K562 (cell line): ENCODE results near the gene TNIK. TPM values are rescaled to one million over a fixed set of nuclear protein-coding genes. Genes with fewer than 3 reads are reported as not detected.

Source experiments
- ATAC-seq: fragments of 200-7000 bp; cut with Tn5 transposase; 3 replicates; pipeline ENCODE4 v1.9.1; 2020; ENCODE audit warnings: moderate library complexity
- BruUV-seq: library from RNA; stranded (reverse); fragments of 400-500 nt; replicated peaks from 2 replicates; lab custom pipeline; 2021; lab: Mats Ljungman, UMichigan
- CTCF ChIA-PET: fragments of 300-600 bp; formaldehyde crosslinking; extraction: SDS; loops from one replicate; lab custom pipeline; 2021; ENCODE audit warnings: low intra/inter-chr PET ratio; lab: Yijun Ruan, JAX
- POLR2A ChIA-PET: fragments of 300-600, 350-650 bp; sonication (Branson Sonifier 250); formaldehyde crosslinking; extraction: SDS; loops from one replicate; lab custom pipeline; 2021; ENCODE audit warnings: antibody characterized with exemption, inconsistent platforms; lab: Yijun Ruan, JAX
- DNase-seq, 4 experiments: peaks; one replicate each; pipeline versions ENCODE4 v3.0.0 to v3.0.0-alpha.2; 2011 to 2018; ENCODE audit warnings: low spot score in 3 of 4, mixed read lengths in 3 of 4; ENCODE audit errors: extremely low read depth in 1 of 4
- FAIRE-seq: peaks from 2 replicates; lab custom pipeline; 2011; peaks lifted over from hg19 to GRCh38; lab: Jason Lieb, UNC
- H2AFZ ChIP-seq: 2 replicates; pipeline ENCODE4 v1.6.0; 2011; ENCODE audit warnings: low read depth, low read length, control low read depth, inconsistent platforms
- H3K27ac ChIP-seq: fragments of 200-600 bp; 3 replicates; pipeline ENCODE4 v1.8.0; 2011; ENCODE audit warnings: low read depth, mild to moderate bottlenecking, control low read depth, inconsistent platforms, low read length, moderate library complexity, mixed read lengths; ENCODE audit errors: extremely low read depth
- H3K27me3 ChIP-seq, 2 experiments: fragments of 300-600 bp in 1 of 2; 2 replicates in 1 of 2; 3 replicates in 1 of 2; pipeline versions ENCODE4 v1.6.0 to v1.8.0; 2011; ENCODE audit warnings: inconsistent platforms in 2 of 2, low read length in 2 of 2, mild to moderate bottlenecking in 1 of 2, mixed read lengths in 1 of 2, moderate library complexity in 1 of 2; ENCODE audit not compliant: control insufficient read depth in 2 of 2, insufficient read depth in 2 of 2
- H3K36me3 ChIP-seq: fragments of 300-600 bp; 3 replicates; pipeline ENCODE4 v1.8.0; 2011; ENCODE audit warnings: mild to moderate bottlenecking, low read length, inconsistent platforms; ENCODE audit not compliant: control insufficient read depth, insufficient read depth
- H3K4me1 ChIP-seq, 2 experiments: fragments of 200-600 bp in 1 of 2; replicated peaks in 1 of 2; 2 replicates in 1 of 2; 3 replicates in 1 of 2; pipeline versions ENCODE4 v1.5.1 to v1.8.0; 2011; ENCODE audit warnings: inconsistent platforms in 2 of 2, low read length in 2 of 2, mild to moderate bottlenecking in 1 of 2, mixed read lengths in 1 of 2, moderate library complexity in 1 of 2; ENCODE audit not compliant: control insufficient read depth in 2 of 2, insufficient read depth in 2 of 2
- H3K4me2 ChIP-seq: 2 replicates; pipeline ENCODE4 v1.6.1; 2011; ENCODE audit warnings: low read length, control low read depth, inconsistent platforms, mixed read lengths; ENCODE audit not compliant: insufficient read depth
- H3K4me3 ChIP-seq: fragments of 200-600 bp; sonication (generic), shearing (Covaris generic); 2 replicates; pipeline ENCODE4 v1.5.1; 2016; ENCODE audit warnings: control low read depth, inconsistent platforms
- H3K79me2 ChIP-seq: fragments of 200-600 bp; 3 replicates; pipeline ENCODE4 v1.8.0; 2011; ENCODE audit warnings: low read length, inconsistent platforms; ENCODE audit not compliant: control insufficient read depth, insufficient read depth
- H3K9ac ChIP-seq, 2 experiments: 2 replicates each; pipeline versions ENCODE4 v1.6.0 to v1.6.1; 2011; ENCODE audit warnings: low read depth in 2 of 2, low read length in 2 of 2, control low read depth in 1 of 2, inconsistent platforms in 1 of 2, mild to moderate bottlenecking in 1 of 2, mixed read lengths in 1 of 2; ENCODE audit not compliant: insufficient read depth in 1 of 2
- H3K9me1 ChIP-seq: one replicate; pipeline ENCODE4 v1.6.0; 2011; ENCODE audit warnings: inconsistent platforms, mild to moderate bottlenecking, low read length, moderate library complexity; ENCODE audit not compliant: control insufficient read depth, insufficient read depth
- H3K9me3 ChIP-seq: replicated peaks from 2 replicates; pipeline ENCODE4 v1.5.1; 2011; ENCODE audit warnings: low read depth, low read length, inconsistent platforms; ENCODE audit not compliant: control insufficient read depth, insufficient read depth
- H4K20me1 ChIP-seq: replicated peaks from 2 replicates; pipeline ENCODE4 v1.6.1; 2011; ENCODE audit warnings: low read length, inconsistent platforms, mixed read lengths; ENCODE audit not compliant: control insufficient read depth, insufficient read depth
- FOSL1 ChIP-seq: fragments of 200-800 bp; sonication (Bioruptor generic); conservative IDR thresholded peaks from 2 replicates; pipeline ENCODE4 v1.6.1; 2016; ENCODE audit warnings: missing genetic modification characterization, missing compliant biosample characterization
- FOXJ3 ChIP-seq: sonication (generic); formaldehyde crosslinking; IDR thresholded peaks from 2 replicates; pipeline ENCODE4 v1.4.0; 2020; ENCODE audit warnings: mild to moderate bottlenecking, missing genetic modification reagents
- HDAC3 ChIP-seq: fragments of 450-650 bp; IDR thresholded peaks from 2 replicates; pipeline ENCODE4 v1.6.1; 2018; ENCODE audit warnings: borderline replicate concordance, mild to moderate bottlenecking, moderate library complexity; ENCODE audit not compliant: partially characterized antibody
- HDAC8 ChIP-seq: fragments of 450-650 bp; IDR thresholded peaks from 2 replicates; pipeline ENCODE4 v1.6.1; 2016; ENCODE audit warnings: mild to moderate bottlenecking, missing genetic modification characterization, moderate library complexity, missing compliant biosample characterization
- HMGN3 ChIP-seq: IDR thresholded peaks from 2 replicates; pipeline ENCODE4 v1.6.1; 2011; ENCODE audit warnings: borderline replicate concordance, low read depth, mild to moderate bottlenecking, mixed read lengths, low read length; ENCODE audit not compliant: insufficient read length; ENCODE audit errors: extremely low read depth
- JUNB ChIP-seq: fragments of 450-650 bp; formaldehyde crosslinking; conservative IDR thresholded peaks from 2 replicates; pipeline ENCODE4 v1.4.0; 2020; ENCODE audit warnings: mild to moderate bottlenecking
- MCM7 ChIP-seq, 2 experiments: fragments of 450-650 bp; IDR thresholded peaks; 2 replicates each; pipeline ENCODE4 v1.6.1; 2016 to 2018
- NFE2 ChIP-seq: IDR thresholded peaks from 2 replicates; pipeline ENCODE4 v1.6.1; 2014; ENCODE audit warnings: antibody characterized with exemption, low read depth
- NR2C1 ChIP-seq, 2 experiments: fragments of 450-650 bp; IDR thresholded peaks; 2 replicates each; pipeline ENCODE4 v1.6.1; 2017; ENCODE audit warnings: mild to moderate bottlenecking in 2 of 2, antibody characterized with exemption in 1 of 2, inconsistent platforms in 1 of 2, missing compliant biosample characterization in 1 of 2, missing genetic modification characterization in 1 of 2
- PTTG1 ChIP-seq: fragments of 450-650 bp; IDR thresholded peaks from 2 replicates; pipeline ENCODE4 v1.6.1; 2016; ENCODE audit warnings: low read depth, mild to moderate bottlenecking, missing genetic modification characterization, missing compliant biosample characterization
- RBM17 ChIP-seq: fragments of 200-400 bp; formaldehyde crosslinking; IDR thresholded peaks from 2 replicates; pipeline ENCODE4 v1.6.1; 2017; ENCODE audit warnings: low read depth, mild to moderate bottlenecking, low read length, borderline replicate concordance
- TSC22D4 ChIP-seq: fragments of 450-650 bp; IDR thresholded peaks from 2 replicates; pipeline ENCODE4 v1.6.1; 2016; ENCODE audit warnings: missing genetic modification characterization, missing biosample characterization, control low read depth
- ZNF165 ChIP-seq: fragments of 250-450 bp; sonication (Bioruptor Pico); IDR thresholded peaks from 2 replicates; pipeline ENCODE4 v1.4.0; 2020; ENCODE audit warnings: borderline replicate concordance
- ZNF3 ChIP-seq: fragments of 250-450 bp; sonication (Bioruptor Pico); IDR thresholded peaks from 2 replicates; pipeline ENCODE4 v1.5.0; 2021; ENCODE audit warnings: mild to moderate bottlenecking, moderate library complexity
- ZSCAN29 ChIP-seq: fragments of 450-650 bp; IDR thresholded peaks from 2 replicates; pipeline ENCODE4 v1.6.1; 2017
- WGBS: fragments of 100-300 bp; shearing (Covaris generic); methylation state at CpG from one replicate; pipeline ENCODE4 v1.1.6; 2016; ENCODE audit warnings: low coverage, mixed read lengths; ENCODE audit not compliant: insufficient coverage; ENCODE audit errors: missing lambda C conversion rate; 5-methylcytosine and 5-hydroxymethylcytosine counted together
- in situ Hi-C: fragments of 300-500 bp; cut with MboI; formaldehyde crosslinking; loops from 4 replicates; pipeline ENCODE4 v1.15.0; 2018; ENCODE audit warnings: inconsistent platforms, mixed read lengths
- intact Hi-C: fragments of 100-400 bp; cut with micrococcal nuclease; formaldehyde crosslinking; loops from 2 replicates; pipeline ENCODE4 v1.14.2; 2022
- polyA plus RNA-seq, 8 experiments: library from polyadenylated mRNA; depleted of rRNA in 4 of 8; stranded (reverse) in 5 of 8; unstranded in 3 of 8; fragments of >200 nt; fragmentation: Nextera tagmentation in 2 of 8; fragmentation: Illumina TruSeq in 1 of 8; extraction: Ambion mirVana in 2 of 8; extraction: Trizol in 1 of 8; gene quantifications; 2 replicates each; pipeline versions ENCODE4 v1.2.1 to v1.2.3, GENCODE V29; 2011 to 2014; ENCODE audit warnings: inconsistent platforms in 1 of 8, missing spikeins in 1 of 8
- total RNA-seq, 7 experiments: library from RNA; depleted of rRNA in 6 of 7; stranded (reverse); fragments of >200 nt in 6 of 7; fragmentation: Illumina TruSeq in 2 of 7; extraction: Trizol in 2 of 7; gene quantifications; 2 replicates each; pipeline versions ENCODE4 v1.2.1 to v1.2.3, GENCODE V29; 2011 to 2021; ENCODE audit warnings: low replicate concordance in 1 of 7
- TF ChIP-seq, protein P1 (sequence below): fragments of 450-650 bp; IDR thresholded peaks from 2 replicates; pipeline ENCODE4 v1.6.1; 2016
- TF ChIP-seq, protein P2 (sequence below): fragments of 250-450 bp; sonication (Bioruptor Pico); IDR thresholded peaks from 2 replicates; pipeline ENCODE4 v1.5.1; 2021; ENCODE audit warnings: mild to moderate bottlenecking
- TF ChIP-seq, protein P3 (sequence below): fragments of 450-650 bp; formaldehyde crosslinking; conservative IDR thresholded peaks from 2 replicates; pipeline ENCODE4 v1.4.0; 2022; ENCODE audit warnings: mild to moderate bottlenecking, missing genetic modification characterization
- TF ChIP-seq, protein P4 (sequence below): fragments of 250-450 bp; sonication (Bioruptor Pico); IDR thresholded peaks from 2 replicates; pipeline ENCODE4 v1.8.0; 2022; ENCODE audit warnings: inconsistent platforms

TNIK gene
- total and polyA plus RNA-seq, 9 of the 15 experiments (the other 6 are each of a cell fraction or from before 2014, with no cell fraction given), result 6.6 to 39.0 (median 24.7) TPM

DNA sequence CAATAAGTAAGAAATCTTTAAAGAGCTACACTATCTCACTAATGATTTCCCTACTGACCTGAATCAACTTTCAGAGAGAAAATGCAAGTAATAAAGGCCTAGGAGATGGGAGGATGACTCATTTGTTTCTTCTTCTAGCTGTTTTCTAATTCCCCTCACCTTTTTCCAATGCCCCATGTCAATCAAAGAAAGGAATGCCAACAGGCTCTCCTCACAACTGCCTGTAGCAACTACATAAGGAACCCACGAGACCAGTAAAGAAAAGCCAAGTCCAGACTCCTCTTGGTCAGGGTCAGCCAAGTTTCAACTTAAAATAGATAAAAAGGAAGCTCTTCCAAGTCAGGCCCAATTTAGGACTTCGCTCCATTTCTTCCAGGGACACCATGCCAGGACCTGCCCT lies 201.9 kb downstream of the TNIK start:
- CTCF ChIA-PET, result no interaction called here
- H3K9ac ChIP-seq, result no peak overlapping the region
- no peaks in the 10 kb centered on the region for H3K9me3 ChIP-seq
- no TSS peak for BruUV-seq
- no peaks in the 10 kb centered on the region for H3K36me3 ChIP-seq
- no peak overlapping the region for H3K4me3 ChIP-seq
- ATAC-seq (no peak), DNase-seq (no peak), FAIRE-seq (no peak)
- H3K4me2 ChIP-seq, result no peak overlapping the region
- 0 out of 3 replicates have a peak, but pooled peaks cover 2% of the 10 kb centered on the region for H3K79me2 ChIP-seq
- H3K9me1 ChIP-seq, result no peaks in the 10 kb centered on the region
- no peaks in the 10 kb centered on the region for H3K27me3 ChIP-seq
- POLR2A ChIA-PET, result interaction anchor here (0.6 to 1.1 kb wide), 2 partner anchors 9 to 69 kb away, joined by 3 read pairs; no protein-coding TSS in a partner anchor
- H2AFZ ChIP-seq, result no peak overlapping the region
- no peaks in the 10 kb centered on the region for H3K4me1 ChIP-seq
- no peak overlapping the region for H3K27ac ChIP-seq
- 0 out of 2 replicates have a peak, but pooled peaks cover 5% of the 10 kb centered on the region for H4K20me1 ChIP-seq
- intact Hi-C loops (no loop called here), in situ Hi-C loops (no loop called here)
- WGBS, result 84% methylated on average over 2 of the region's 2 CpGs
- TF ChIP-seq ZSCAN29 (no peak), TSC22D4 (tag) (no peak), HDAC3 (no peak), HMGN3 (no peak), FOXJ3 (CRISPR knock-in tag) (no peak), NFE2 (no peak), JUNB (no peak), FOSL1 (tag) (peak; percentile 32), ZNF165 (CRISPR knock-in tag) (no peak), MCM7 (IDR thresholded peaks at IDR 0.05) (no peak), RBM17 (no peak), HDAC8 (tag) (no peak), PTTG1 (no peak), NR2C1 (IDR thresholded peaks at IDR 0.05) (no peak), NR2C1 (tag; IDR thresholded peaks at IDR 0.05) (no peak), ZNF3 (CRISPR knock-in tag) (no peak)
- TF ChIP-seq, protein P1, sequence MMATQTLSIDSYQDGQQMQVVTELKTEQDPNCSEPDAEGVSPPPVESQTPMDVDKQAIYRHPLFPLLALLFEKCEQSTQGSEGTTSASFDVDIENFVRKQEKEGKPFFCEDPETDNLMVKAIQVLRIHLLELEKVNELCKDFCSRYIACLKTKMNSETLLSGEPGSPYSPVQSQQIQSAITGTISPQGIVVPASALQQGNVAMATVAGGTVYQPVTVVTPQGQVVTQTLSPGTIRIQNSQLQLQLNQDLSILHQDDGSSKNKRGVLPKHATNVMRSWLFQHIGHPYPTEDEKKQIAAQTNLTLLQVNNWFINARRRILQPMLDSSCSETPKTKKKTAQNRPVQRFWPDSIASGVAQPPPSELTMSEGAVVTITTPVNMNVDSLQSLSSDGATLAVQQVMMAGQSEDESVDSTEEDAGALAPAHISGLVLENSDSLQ, result peak; percentile 72
- TF ChIP-seq, protein P2, sequence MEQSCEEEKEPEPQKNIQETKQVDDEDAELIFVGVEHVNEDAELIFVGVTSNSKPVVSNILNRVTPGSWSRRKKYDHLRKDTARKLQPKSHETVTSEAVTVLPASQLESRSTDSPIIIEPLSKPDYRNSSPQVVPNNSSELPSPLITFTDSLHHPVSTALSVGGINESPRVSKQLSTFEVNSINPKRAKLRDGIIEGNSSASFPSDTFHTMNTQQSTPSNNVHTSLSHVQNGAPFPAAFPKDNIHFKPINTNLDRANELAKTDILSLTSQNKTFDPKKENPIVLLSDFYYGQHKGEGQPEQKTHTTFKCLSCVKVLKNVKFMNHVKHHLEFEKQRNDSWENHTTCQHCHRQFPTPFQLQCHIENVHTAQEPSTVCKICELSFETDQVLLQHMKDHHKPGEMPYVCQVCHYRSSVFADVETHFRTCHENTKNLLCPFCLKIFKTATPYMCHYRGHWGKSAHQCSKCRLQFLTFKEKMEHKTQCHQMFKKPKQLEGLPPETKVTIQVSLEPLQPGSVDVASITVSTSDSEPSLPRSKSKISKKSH, result no peak
- TF ChIP-seq, protein P3, sequence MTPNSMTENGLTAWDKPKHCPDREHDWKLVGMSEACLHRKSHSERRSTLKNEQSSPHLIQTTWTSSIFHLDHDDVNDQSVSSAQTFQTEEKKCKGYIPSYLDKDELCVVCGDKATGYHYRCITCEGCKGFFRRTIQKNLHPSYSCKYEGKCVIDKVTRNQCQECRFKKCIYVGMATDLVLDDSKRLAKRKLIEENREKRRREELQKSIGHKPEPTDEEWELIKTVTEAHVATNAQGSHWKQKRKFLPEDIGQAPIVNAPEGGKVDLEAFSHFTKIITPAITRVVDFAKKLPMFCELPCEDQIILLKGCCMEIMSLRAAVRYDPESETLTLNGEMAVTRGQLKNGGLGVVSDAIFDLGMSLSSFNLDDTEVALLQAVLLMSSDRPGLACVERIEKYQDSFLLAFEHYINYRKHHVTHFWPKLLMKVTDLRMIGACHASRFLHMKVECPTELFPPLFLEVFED (CRISPR knock-in tag), result no peak
- TF ChIP-seq, protein P4, sequence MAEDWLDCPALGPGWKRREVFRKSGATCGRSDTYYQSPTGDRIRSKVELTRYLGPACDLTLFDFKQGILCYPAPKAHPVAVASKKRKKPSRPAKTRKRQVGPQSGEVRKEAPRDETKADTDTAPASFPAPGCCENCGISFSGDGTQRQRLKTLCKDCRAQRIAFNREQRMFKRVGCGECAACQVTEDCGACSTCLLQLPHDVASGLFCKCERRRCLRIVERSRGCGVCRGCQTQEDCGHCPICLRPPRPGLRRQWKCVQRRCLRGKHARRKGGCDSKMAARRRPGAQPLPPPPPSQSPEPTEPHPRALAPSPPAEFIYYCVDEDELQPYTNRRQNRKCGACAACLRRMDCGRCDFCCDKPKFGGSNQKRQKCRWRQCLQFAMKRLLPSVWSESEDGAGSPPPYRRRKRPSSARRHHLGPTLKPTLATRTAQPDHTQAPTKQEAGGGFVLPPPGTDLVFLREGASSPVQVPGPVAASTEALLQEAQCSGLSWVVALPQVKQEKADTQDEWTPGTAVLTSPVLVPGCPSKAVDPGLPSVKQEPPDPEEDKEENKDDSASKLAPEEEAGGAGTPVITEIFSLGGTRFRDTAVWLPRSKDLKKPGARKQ (CRISPR knock-in tag), result no peak
